Trophoblast cell (in vitro differentiated cells and primary cell): ENCODE data around the gene CRLF1.

Experiments
- DNase-seq, 2 donors: peaks; one replicate each; pipeline ENCODE4 v3.0.0-alpha.2; 2016
- H2AFZ ChIP-seq: 2 replicates; pipeline ENCODE4 v1.6.1; 2013; ENCODE audit warnings: low read length, moderate library complexity, mild to moderate bottlenecking; ENCODE audit not compliant: insufficient read depth, poor library complexity
- H2AK5ac ChIP-seq: 2 replicates; pipeline ENCODE4 v1.6.1; 2013; ENCODE audit warnings: mild to moderate bottlenecking, low read length
- H2BK120ac ChIP-seq: 2 replicates; pipeline ENCODE4 v1.6.1; 2013; ENCODE audit warnings: low read length, mild to moderate bottlenecking, moderate library complexity; ENCODE audit not compliant: insufficient read depth, poor library complexity
- H2BK12ac ChIP-seq: 2 replicates; pipeline ENCODE4 v1.6.1; 2013; ENCODE audit warnings: mild to moderate bottlenecking, low read length, moderate library complexity
- H2BK5ac ChIP-seq: 2 replicates; pipeline ENCODE4 v1.6.1; 2013; ENCODE audit warnings: low read length, low read depth, moderate library complexity, mild to moderate bottlenecking; ENCODE audit not compliant: poor library complexity
- H3K14ac ChIP-seq: 2 replicates; pipeline ENCODE4 v1.6.1; 2013; ENCODE audit warnings: mild to moderate bottlenecking, low read length
- H3K18ac ChIP-seq: 2 replicates; pipeline ENCODE4 v1.6.1; 2013; ENCODE audit warnings: mild to moderate bottlenecking, low read length
- H3K23ac ChIP-seq: 2 replicates; pipeline ENCODE4 v1.6.1; 2013; ENCODE audit warnings: low read length
- H3K27ac ChIP-seq: 2 replicates; pipeline ENCODE4 v1.5.1; 2013; ENCODE audit warnings: low read depth, mild to moderate bottlenecking, inconsistent platforms, low read length, moderate library complexity
- H3K27me3 ChIP-seq: 2 replicates; pipeline ENCODE4 v1.6.1; 2013; ENCODE audit warnings: inconsistent platforms, mild to moderate bottlenecking, low read length, moderate library complexity; ENCODE audit not compliant: insufficient read depth
- H3K36me3 ChIP-seq, 2 experiments: 1 replicate in 1 of 2; 2 replicates in 1 of 2; pipeline ENCODE4 v1.6.1; 2013; ENCODE audit warnings: low read length in 2 of 2, mild to moderate bottlenecking in 2 of 2, moderate library complexity in 1 of 2; ENCODE audit not compliant: insufficient read depth in 2 of 2, control insufficient read depth in 1 of 2
- H3K4ac ChIP-seq: 2 replicates; pipeline ENCODE4 v1.6.1; 2013; ENCODE audit warnings: low read depth, mild to moderate bottlenecking, low read length, moderate library complexity
- H3K4me1 ChIP-seq, 2 experiments: 1 replicate in 1 of 2; 2 replicates in 1 of 2; pipeline ENCODE4 v1.6.1; 2013; ENCODE audit warnings: low read length in 2 of 2, mild to moderate bottlenecking in 2 of 2, moderate library complexity in 1 of 2; ENCODE audit not compliant: insufficient read depth in 2 of 2, control insufficient read depth in 1 of 2
- H3K4me2 ChIP-seq: 2 replicates; pipeline ENCODE4 v1.6.1; 2013; ENCODE audit warnings: inconsistent platforms, mild to moderate bottlenecking, low read length, moderate library complexity
- H3K4me3 ChIP-seq: 2 replicates; pipeline ENCODE4 v1.5.1; 2013; ENCODE audit warnings: mild to moderate bottlenecking, low read depth, low read length, inconsistent platforms
- H3K79me1 ChIP-seq: one replicate; pipeline ENCODE4 v1.6.1; 2013; ENCODE audit warnings: low read length
- H3K79me2 ChIP-seq: 2 replicates; pipeline ENCODE4 v1.6.1; 2013; ENCODE audit warnings: low read length, mild to moderate bottlenecking; ENCODE audit not compliant: control insufficient read depth, insufficient read depth, poor library complexity
- H3K9ac ChIP-seq: 2 replicates; pipeline ENCODE4 v1.6.1; 2013; ENCODE audit warnings: mild to moderate bottlenecking, low read length
- H3K9me3 ChIP-seq: 2 replicates; pipeline ENCODE4 v1.6.1; 2013; ENCODE audit warnings: low read depth, mild to moderate bottlenecking, control low read depth, inconsistent platforms, low read length; ENCODE audit not compliant: insufficient read depth
- H4K12ac ChIP-seq: 2 replicates; pipeline ENCODE4 v1.6.1; 2013; ENCODE audit warnings: low read depth, mild to moderate bottlenecking, low read length, moderate library complexity
- H4K8ac ChIP-seq: 2 replicates; pipeline ENCODE4 v1.6.1; 2013; ENCODE audit warnings: low read depth, mild to moderate bottlenecking, low read length, moderate library complexity
- H4K91ac ChIP-seq: one replicate; pipeline ENCODE4 v1.6.1; 2013; ENCODE audit warnings: low read depth, mild to moderate bottlenecking, low read length, moderate library complexity
- WGBS: extraction: QIAGEN DNeasy Blood & Tissue Kit; methylation state at CpG from one replicate; pipeline ENCODE4 v1.1.7; 2013; ENCODE audit warnings: missing lambda C conversion rate; ENCODE audit not compliant: insufficient read length, insufficient coverage; ENCODE audit errors: extremely low coverage; 5-methylcytosine and 5-hydroxymethylcytosine counted together

CRLF1 gene

GRCh38 chr19:18562086-18562485 is 44.5 kb downstream of the CRLF1 start:
- no peaks in the 10 kb centered on the region for H3K27me3 ChIP-seq
- H3K27ac ChIP-seq = no peak overlapping the region
- H3K36me3 ChIP-seq = peaks cover 51 to 53% of the 10 kb centered on the region in 2 experiments
- H3K4me2 ChIP-seq = no peak overlapping the region
- no peak overlapping the region for H2AFZ ChIP-seq
- no CpG with 5 or more reads among the region's 14 CpGs for WGBS
- H2BK12ac ChIP-seq = no peak overlapping the region
- peak overlapping the region; percentile 36 for H3K9ac ChIP-seq
- H2AK5ac ChIP-seq = no peak overlapping the region
- H3K4me1 ChIP-seq = peaks cover 0 to 9% of the 10 kb centered on the region in 2 experiments
- no peak overlapping the region for H4K8ac ChIP-seq
- H3K9me3 ChIP-seq = no peaks in the 10 kb centered on the region
- peaks cover 9% of the 10 kb centered on the region for H3K79me2 ChIP-seq
- H2BK120ac ChIP-seq = no peak overlapping the region
- no peak overlapping the region for H2BK5ac ChIP-seq
- H3K4me3 ChIP-seq = no peak overlapping the region
- H4K91ac ChIP-seq = no peak overlapping the region
- peak overlapping the region; percentile 56 for H3K18ac ChIP-seq
- H3K4ac ChIP-seq = no peak overlapping the region
- peaks cover 6% of the 10 kb centered on the region for H3K79me1 ChIP-seq
- no peak overlapping the region for H3K14ac ChIP-seq
- H4K12ac ChIP-seq = no peak overlapping the region
- H3K23ac ChIP-seq = no peak overlapping the region
- DNase-seq = no peak

- Histone ChIP-seq H3K4me1 (peaks cover 0 to 9% of the 10 kb centered on the region in 2 experiments), H4K8ac (no peak overlapping the region), H3K4me3 (no peak overlapping the region)
Observed at GRCh38 chr19:18559685-18560084, 46.9 kb downstream of the CRLF1 start.

GRCh38 chr19:18558604-18559003 is 48.0 kb downstream of the CRLF1 start:
- WGBS = no CpG with 5 or more reads among the region's 3 CpGs
- H3K79me1 ChIP-seq = peaks cover 6% of the 10 kb centered on the region

More at GRCh38 chr19:18559685-18560084, 46.9 kb downstream of the CRLF1 start:
- Histone ChIP-seq H3K9me3 (no peaks in the 10 kb centered on the region), H3K14ac (no peak overlapping the region), H2AFZ (no peak overlapping the region), H3K79me2 (peaks cover 9% of the 10 kb centered on the region), H3K4me2 (no peak overlapping the region), H2BK12ac (no peak overlapping the region), H4K91ac (no peak overlapping the region), H2BK5ac (no peak overlapping the region), H3K27ac (no peak overlapping the region), H2BK120ac (no peak overlapping the region), H3K36me3 (peaks cover 29 to 32% of the 10 kb centered on the region in 2 experiments), H3K9ac (no peak overlapping the region), H3K23ac (no peak overlapping the region), H2AK5ac (no peak overlapping the region), H3K79me1 (peaks cover 6% of the 10 kb centered on the region), H3K27me3 (no peaks in the 10 kb centered on the region), H3K4ac (peak overlapping the region; percentile 66), H4K12ac (no peak overlapping the region), H3K18ac (no peak overlapping the region)
- WGBS = no CpG with 5 or more reads among the region's 5 CpGs
- DNase-seq = no peak

GRCh38 chr19:18558202-18558555 is 48.4 kb downstream of the CRLF1 start:
- peak overlapping the region; percentile 95 for H4K12ac ChIP-seq
- no peak overlapping the region for H2BK12ac ChIP-seq
- peak overlapping the region; percentile 93 for H4K8ac ChIP-seq
- peak in 1 of 2 donors; percentile 21 for DNase-seq
- no peaks in the 10 kb centered on the region for H3K9me3 ChIP-seq
- no peaks in the 10 kb centered on the region for H3K27me3 ChIP-seq
- peaks cover 0 to 9% of the 10 kb centered on the region in 2 experiments for H3K4me1 ChIP-seq
- peak overlapping the region; percentile 94 for H4K91ac ChIP-seq
- peaks cover 9% of the 10 kb centered on the region for H3K79me2 ChIP-seq
- H3K79me1 ChIP-seq = peaks cover 6% of the 10 kb centered on the region
- WGBS = no CpG with 5 or more reads among the region's 11 CpGs
- peak overlapping the region; percentile 96 for H3K4me2 ChIP-seq
- no peak overlapping the region for H3K23ac ChIP-seq
- H3K18ac ChIP-seq = peak overlapping the region; percentile 92
- H2BK5ac ChIP-seq = peak overlapping the region; percentile 62
- peak overlapping the region; percentile 8 for H3K27ac ChIP-seq
- peak overlapping the region; percentile 92 for H3K9ac ChIP-seq
- H2BK120ac ChIP-seq = peak overlapping the region; percentile 73
- peaks cover 14 to 19% of the 10 kb centered on the region in 2 experiments for H3K36me3 ChIP-seq
- peak overlapping the region; percentile 94 for H2AK5ac ChIP-seq
- H3K14ac ChIP-seq = peak overlapping the region; percentile 95
- H3K4ac ChIP-seq = peak overlapping the region; percentile 94
- H3K4me3 ChIP-seq = peak overlapping the region; percentile 87
- peak overlapping the region; percentile 66 for H2AFZ ChIP-seq

More at GRCh38 chr19:18558604-18559003, 48.0 kb downstream of the CRLF1 start:
- H4K12ac ChIP-seq = no peak overlapping the region
- H3K4ac ChIP-seq = peak overlapping the region; percentile 94
- no peak overlapping the region for H4K91ac ChIP-seq
- peaks cover 9% of the 10 kb centered on the region for H3K79me2 ChIP-seq
- H2BK12ac ChIP-seq = no peak overlapping the region
- peak overlapping the region; percentile 96 for H3K4me2 ChIP-seq
- H3K4me3 ChIP-seq = no peak overlapping the region
- H3K4me1 ChIP-seq = peaks cover 0 to 9% of the 10 kb centered on the region in 2 experiments
- H4K8ac ChIP-seq = peak overlapping the region; percentile 93
- H3K14ac ChIP-seq = no peak overlapping the region
- H2BK120ac ChIP-seq = no peak overlapping the region
- no peak overlapping the region for H3K27ac ChIP-seq
- no peak overlapping the region for H2AK5ac ChIP-seq
- H3K27me3 ChIP-seq = no peaks in the 10 kb centered on the region
- H2AFZ ChIP-seq = no peak overlapping the region
- no peak for DNase-seq
- H2BK5ac ChIP-seq = no peak overlapping the region
- H3K18ac ChIP-seq = peak overlapping the region; percentile 29
- no peaks in the 10 kb centered on the region for H3K9me3 ChIP-seq
- H3K9ac ChIP-seq = peak overlapping the region; percentile 92
- no peak overlapping the region for H3K23ac ChIP-seq
- peaks cover 19 to 22% of the 10 kb centered on the region in 2 experiments for H3K36me3 ChIP-seq
